ENCODE results near the gene TMEM150C. TPM values are rescaled to one million over a fixed set of nuclear protein-coding genes. Genes with fewer than 3 reads are reported as not detected.

Gene TMEM150C
- total RNA-seq, 1 donor from 2014 or later = 8.5 TPM

DNA sequence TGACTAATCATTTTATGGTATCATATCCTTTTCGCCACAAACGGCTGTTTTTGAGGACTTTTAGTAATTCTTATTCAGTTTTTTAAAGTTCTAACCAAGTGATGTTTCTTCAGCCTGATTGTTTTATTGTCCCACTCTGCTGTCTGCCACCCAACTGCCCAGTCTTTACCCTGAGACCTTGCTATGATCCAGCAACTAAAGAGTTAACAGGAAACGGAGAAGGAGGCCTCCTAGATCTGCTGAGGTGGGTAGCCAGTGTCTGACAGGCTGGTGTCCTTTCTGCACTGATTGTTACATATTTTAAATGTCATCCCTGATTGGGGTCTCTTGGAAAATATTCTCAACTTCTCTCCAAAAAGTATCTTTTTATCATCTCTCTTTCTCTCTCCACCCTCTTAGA is 7.9 kb upstream of the TMEM150C start:
- Mint-ChIP-seq H3K27ac (ENCODE audit: unreplicated experiment) (no peak overlapping the region), H3K27me3 (ENCODE audit: low read depth) (no peaks in the 10 kb centered on the region), H3K9me3 (peaks cover 5% of the 10 kb centered on the region), H3K4me1 (peaks cover 16% of the 10 kb centered on the region), H3K4me3 (no peak overlapping the region), H3K36me3 (ENCODE audit: low read depth) (no peaks in the 10 kb centered on the region)
- TF ChIP-seq, protein P1, sequence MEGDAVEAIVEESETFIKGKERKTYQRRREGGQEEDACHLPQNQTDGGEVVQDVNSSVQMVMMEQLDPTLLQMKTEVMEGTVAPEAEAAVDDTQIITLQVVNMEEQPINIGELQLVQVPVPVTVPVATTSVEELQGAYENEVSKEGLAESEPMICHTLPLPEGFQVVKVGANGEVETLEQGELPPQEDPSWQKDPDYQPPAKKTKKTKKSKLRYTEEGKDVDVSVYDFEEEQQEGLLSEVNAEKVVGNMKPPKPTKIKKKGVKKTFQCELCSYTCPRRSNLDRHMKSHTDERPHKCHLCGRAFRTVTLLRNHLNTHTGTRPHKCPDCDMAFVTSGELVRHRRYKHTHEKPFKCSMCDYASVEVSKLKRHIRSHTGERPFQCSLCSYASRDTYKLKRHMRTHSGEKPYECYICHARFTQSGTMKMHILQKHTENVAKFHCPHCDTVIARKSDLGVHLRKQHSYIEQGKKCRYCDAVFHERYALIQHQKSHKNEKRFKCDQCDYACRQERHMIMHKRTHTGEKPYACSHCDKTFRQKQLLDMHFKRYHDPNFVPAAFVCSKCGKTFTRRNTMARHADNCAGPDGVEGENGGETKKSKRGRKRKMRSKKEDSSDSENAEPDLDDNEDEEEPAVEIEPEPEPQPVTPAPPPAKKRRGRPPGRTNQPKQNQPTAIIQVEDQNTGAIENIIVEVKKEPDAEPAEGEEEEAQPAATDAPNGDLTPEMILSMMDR (conservative IDR thresholded peaks at IDR 0.05) = no peak
- no peak for DNase-seq (ENCODE audit: low read depth, low spot score)

DNA sequence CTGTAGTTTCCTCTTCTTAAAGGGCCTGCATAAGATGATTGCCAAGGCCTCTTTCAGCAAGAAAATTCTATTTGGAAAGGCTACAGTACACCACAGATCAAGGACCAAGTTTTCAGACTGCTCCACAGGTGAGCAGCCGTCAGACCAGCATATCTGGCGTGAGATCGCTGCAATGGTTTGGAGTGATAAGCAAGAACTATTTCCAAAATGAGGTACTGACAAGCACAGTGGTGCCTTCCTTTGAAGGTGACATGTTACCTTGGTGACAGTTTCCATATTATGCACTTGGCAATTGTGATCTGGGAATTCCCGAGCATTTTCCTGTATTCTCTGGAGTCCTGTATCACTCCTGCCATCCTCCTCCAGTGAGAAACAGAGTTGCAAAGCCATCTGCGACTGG is 7.3 kb upstream of the TMEM150C start:
- no peaks in the 10 kb centered on the region for H3K36me3 Mint-ChIP-seq (ENCODE audit: low read depth)
- H3K27ac Mint-ChIP-seq (ENCODE audit: unreplicated experiment) = no peak overlapping the region
- peaks cover 11% of the 10 kb centered on the region for H3K4me1 Mint-ChIP-seq
- H3K4me3 Mint-ChIP-seq = no peak overlapping the region
- H3K9me3 Mint-ChIP-seq = peaks cover 3% of the 10 kb centered on the region
- TF ChIP-seq, protein P1 (conservative IDR thresholded peaks at IDR 0.05) = no peak
- H3K27me3 Mint-ChIP-seq (ENCODE audit: low read depth) = peaks cover under 1% of the 10 kb centered on the region
- no peak for DNase-seq (ENCODE audit: low read depth, low spot score)

DNA sequence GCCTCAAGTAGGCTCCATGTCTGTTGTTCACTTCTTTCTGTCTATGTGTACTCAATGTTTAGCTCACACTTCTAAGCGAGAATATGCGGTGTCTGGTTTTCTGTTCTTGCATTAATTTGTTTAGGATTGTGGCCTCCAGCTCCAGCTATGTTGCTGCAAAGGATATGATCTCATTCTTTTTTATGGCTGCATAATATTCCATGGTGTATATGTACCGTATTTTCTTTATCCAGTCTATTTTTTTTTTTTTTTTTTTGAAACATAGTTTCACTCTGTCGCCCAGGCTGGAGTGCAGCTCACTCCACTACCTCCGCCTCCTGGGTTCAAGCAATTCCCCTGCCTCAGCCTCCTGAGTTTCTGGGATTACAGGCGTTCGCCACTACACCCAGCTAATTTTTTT is 5.7 kb upstream of the TMEM150C start:
- H3K27ac Mint-ChIP-seq (ENCODE audit: unreplicated experiment) = no peak overlapping the region
- TF ChIP-seq, protein P1 (conservative IDR thresholded peaks at IDR 0.05) = no peak
- DNase-seq (ENCODE audit: low read depth, low spot score) = no peak
- H3K9me3 Mint-ChIP-seq = peaks cover 2% of the 10 kb centered on the region
- H3K4me1 Mint-ChIP-seq = peaks cover 18% of the 10 kb centered on the region
- no peaks in the 10 kb centered on the region for H3K36me3 Mint-ChIP-seq (ENCODE audit: low read depth)
- peaks cover 10% of the 10 kb centered on the region for H3K27me3 Mint-ChIP-seq (ENCODE audit: low read depth)
- no peak overlapping the region for H3K4me3 Mint-ChIP-seq

DNA sequence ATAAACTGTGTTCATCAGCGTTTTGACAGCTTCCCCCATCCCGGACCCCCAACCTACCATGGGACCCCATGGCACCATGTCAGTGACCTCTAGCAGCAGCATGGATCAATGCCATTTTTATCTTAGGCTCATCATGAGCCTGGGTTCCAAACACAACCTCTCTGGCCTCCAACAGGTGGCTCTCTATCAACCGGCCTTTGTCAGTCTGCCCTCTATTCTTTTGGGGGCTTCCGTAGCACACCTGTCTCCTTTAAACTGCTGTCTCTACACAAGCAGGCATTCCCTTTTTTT is 721 bp upstream of the TMEM150C start:
- DNase-seq (ENCODE audit: low read depth, low spot score) = no peak
- H3K36me3 Mint-ChIP-seq (ENCODE audit: low read depth) = no peaks in the 10 kb centered on the region
- peak overlapping the region; percentile 92 for H3K4me3 Mint-ChIP-seq
- H3K27me3 Mint-ChIP-seq (ENCODE audit: low read depth) = peaks cover 23% of the 10 kb centered on the region
- no peaks in the 10 kb centered on the region for H3K9me3 Mint-ChIP-seq
- H3K27ac Mint-ChIP-seq (ENCODE audit: unreplicated experiment) = peak overlapping the region; percentile 53
- TF ChIP-seq, protein P1 (conservative IDR thresholded peaks at IDR 0.05) = no peak
- peaks cover 33% of the 10 kb centered on the region for H3K4me1 Mint-ChIP-seq

DNA sequence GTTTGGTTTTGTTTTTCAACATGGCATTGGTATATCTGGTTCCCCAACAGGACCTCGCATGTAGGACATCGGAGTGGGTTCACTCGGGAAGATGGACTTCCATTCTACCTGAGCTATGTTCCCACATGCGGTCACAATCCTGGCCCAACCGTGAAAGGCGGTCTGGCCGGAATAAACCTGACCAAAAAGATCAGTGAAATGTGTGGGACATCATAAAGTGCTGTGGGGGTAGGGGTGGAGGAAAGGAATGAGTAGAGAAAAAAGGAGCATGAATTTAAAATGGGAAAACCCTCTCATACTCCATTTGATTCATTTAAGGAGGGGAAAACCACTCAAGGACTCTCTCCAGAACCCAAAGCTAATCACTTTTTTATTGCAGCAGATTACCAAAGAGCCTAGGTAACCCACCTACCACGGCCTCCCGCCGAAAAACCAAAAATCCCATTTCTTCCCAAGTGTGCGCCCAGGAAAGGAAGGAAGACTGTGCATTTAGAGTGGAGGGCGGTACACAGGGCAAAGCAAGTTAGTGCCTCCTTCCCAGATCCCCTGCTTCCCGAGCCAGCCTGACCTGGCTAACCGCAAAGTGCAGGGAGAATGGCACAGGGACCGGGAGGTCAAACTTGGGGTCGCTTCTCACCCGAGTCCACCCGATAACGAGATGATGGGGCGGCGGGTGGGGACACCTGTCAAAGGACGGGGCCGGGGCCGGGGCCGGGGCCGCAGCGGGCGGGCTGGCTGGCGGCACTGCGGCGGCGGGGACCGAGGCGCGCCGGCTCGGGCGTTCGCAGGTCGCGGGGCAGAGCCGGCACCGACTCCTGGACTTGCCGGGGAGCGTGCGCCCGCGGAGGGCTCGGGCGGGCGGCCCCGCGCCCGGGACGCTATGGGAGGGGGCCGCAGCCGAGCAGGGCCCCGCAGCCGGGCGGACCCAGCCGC is 669 bp downstream of the TMEM150C start:
- H3K36me3 Mint-ChIP-seq (ENCODE audit: low read depth) = no peaks in the 10 kb centered on the region
- peaks cover 33% of the 10 kb centered on the region for H3K4me1 Mint-ChIP-seq
- peak overlapping the region; percentile 86 for H3K27ac Mint-ChIP-seq (ENCODE audit: unreplicated experiment)
- peak; percentile 16 for DNase-seq (ENCODE audit: low read depth, low spot score)
- peaks cover 23% of the 10 kb centered on the region for H3K27me3 Mint-ChIP-seq (ENCODE audit: low read depth)
- H3K4me3 Mint-ChIP-seq = peak overlapping the region; percentile 91
- H3K9me3 Mint-ChIP-seq = no peaks in the 10 kb centered on the region
- TF ChIP-seq, protein P1 (conservative IDR thresholded peaks at IDR 0.05) = no peak

Measured in neural crest cell (in vitro differentiated cells).